CD4-positive, alpha-beta T cell treated with Interleukin-15 for 4 hours (primary cell): Measurements from ENCODE around the gene LTBP1.
"Not testable (repeated sequence)": the region's sequence is repeated elsewhere in the genome, so short reads cannot be mapped to it uniquely, and the experiment has no call there.

ENCODE experiments used
- DNase-seq: peaks from one replicate; pipeline ENCODE4 v3.0.0-alpha.2; 2020; ENCODE audit warnings: low spot score

LTBP1 gene

GRCh38 chr2:33347856-33348255 is 401.1 kb downstream of the LTBP1 start:
- DNase-seq, result no peak

- DNase-seq, result no peak
Observed at GRCh38 chr2:33350632-33351031, 403.9 kb downstream of the LTBP1 start.

DNA sequence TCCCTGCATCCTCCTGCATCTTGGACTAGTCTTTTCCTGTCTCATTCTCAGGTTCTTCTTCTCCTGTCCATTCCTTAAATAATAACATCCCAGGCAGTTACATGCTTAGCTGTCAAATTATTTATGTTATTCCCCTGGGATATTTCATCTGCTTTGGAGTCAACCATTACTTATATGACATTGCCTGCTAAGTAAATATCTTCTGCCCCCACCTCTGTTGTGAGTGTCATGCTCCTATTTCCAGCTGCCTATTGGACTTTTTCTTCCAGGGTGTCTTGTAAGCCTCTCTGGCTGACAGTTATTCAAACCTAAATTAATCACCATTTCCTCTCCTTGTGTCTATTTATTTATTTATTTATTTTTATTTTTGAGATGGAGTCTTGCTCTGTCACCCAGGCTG is 405.0 kb downstream of the LTBP1 start:
- DNase-seq, result no peak

GRCh38 chr2:33354981-33355380 is 408.2 kb downstream of the LTBP1 start:
- DNase-seq, result no peak

- DNase-seq, result no peak
Observed at GRCh38 chr2:33358878-33359277, 412.1 kb downstream of the LTBP1 start.

DNA sequence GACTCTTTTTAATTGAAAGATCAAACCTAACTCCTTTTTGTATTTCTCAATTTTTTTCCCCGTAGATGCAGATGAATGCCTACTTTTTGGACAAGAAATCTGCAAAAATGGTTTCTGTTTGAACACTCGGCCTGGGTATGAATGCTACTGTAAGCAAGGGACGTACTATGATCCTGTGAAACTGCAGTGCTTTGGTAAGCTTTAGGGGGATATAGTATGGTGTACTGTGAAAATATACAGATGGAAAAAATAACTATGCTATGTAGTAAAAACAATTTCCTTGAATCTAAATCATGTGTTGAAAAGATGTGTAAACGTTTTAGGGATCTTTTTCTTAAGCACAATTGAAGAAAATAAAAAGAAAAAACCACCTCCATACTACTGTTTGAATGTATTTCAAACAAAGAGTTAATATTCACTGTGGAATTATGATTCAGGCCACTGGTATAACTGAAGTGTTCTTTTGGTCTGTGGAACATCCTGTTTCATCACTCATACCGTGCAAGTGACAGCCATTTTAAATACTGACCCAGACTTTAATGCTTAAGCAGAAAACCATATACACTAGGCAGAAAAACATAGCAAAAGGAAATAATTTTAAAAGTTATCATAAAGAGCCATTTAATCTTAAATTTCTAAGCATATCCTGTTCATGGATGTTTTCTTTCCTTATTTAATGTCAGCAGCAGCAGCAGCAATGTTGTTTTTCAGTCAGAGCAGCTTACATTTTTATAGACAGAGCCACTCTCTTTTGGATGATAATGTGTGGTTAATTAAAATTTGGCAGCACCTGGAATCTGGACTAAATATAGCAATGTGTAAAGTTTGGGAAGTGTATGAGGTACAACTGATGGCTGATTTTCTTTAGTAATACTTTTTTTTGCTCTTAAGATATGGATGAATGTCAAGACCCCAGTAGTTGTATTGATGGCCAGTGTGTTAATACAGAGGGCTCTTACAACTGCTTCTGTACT is 416.9 kb downstream of the LTBP1 start:
- DNase-seq, result no peak

- no peak for DNase-seq
Observed at GRCh38 chr2:33365264-33365970, 418.7 kb downstream of the LTBP1 start.

DNA sequence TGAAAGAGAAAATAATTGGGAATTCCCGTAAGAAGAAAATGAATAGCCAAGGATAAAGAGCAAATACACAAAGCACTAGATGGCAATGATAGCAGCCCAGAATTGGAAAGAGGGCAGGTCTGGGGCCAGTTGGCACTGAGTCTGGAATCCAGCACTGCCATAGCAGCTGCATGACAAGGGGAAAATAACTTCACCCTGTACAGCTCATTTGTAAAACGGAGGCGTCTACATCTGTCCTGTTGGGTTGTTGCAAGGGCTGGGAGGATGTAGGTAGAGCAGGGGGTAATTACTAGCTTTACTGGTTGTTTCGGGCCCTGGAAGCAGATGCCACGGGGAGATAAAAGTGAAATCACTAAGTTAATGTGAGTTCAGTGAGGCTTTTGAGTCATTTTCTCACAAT is 419.7 kb downstream of the LTBP1 start:
- no peak for DNase-seq

DNA sequence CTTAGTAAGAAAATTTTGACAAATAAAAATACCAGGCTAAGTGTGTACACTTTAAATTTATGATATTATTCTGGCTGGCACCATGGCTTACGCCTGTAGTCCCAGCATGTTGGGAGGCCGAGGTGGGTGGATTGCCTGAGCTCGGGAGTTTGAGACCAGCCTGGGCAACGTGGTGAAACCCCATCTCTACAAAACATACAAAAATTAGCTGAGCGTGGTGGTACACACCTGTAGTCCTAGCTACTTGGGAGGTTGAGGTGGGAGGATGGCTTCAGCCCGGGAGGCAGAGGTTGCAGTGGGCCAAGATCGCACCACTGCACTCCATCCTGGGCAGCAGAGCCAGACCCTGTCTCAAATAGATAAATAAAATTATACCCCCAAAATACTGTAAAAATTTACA is 421.8 kb downstream of the LTBP1 start:
- not testable (repeated sequence) for DNase-seq

DNA sequence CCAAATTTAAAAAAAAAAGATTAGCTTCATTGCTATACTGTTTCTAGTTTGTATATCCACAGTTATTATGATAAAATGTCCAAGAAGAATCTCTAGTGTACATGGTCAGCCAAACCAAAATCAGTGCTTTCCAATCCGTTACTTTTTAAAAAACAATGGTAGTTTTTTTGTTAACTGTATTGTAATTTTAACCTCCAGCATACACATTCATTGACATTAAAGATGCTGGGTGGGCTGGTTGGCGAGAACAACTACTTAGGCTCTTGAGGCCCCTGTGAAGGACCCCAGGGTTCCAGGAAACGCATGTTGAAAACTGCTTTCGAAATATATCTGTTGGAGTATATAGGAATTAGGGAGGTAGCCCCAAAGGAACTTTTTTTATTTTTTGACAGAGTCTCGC is 422.4 kb downstream of the LTBP1 start:
- DNase-seq, result no peak

DNA sequence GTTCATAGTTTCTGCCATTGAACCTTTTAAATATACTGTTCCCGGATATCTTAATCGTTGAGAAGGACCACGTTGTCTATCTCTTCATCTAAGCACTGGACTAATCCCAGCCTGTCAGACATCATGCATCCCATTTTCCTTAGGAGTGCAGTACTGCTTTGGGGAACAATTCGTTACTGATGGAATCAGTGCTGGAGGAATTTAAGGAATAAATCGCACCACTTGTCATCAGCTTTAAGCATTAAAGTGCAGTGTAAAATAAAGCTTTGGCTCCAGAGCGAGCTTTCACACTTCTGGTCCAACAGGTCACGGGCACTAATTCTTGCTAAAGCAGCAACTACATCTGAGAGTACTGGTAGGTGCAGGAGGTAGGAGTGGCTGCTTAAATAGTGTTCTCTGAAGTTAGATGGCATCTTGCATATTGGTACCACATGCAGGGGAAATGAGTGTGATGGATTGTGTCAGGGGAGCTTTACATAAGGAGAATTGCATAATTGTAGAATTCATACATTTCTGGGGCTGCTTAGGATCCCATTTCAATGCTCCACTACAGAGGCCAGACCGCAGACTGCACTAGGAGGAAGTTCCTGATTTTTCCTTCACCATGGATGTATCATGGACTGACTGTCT is 424.0 kb downstream of the LTBP1 start:
- DNase-seq, result no peak

DNA sequence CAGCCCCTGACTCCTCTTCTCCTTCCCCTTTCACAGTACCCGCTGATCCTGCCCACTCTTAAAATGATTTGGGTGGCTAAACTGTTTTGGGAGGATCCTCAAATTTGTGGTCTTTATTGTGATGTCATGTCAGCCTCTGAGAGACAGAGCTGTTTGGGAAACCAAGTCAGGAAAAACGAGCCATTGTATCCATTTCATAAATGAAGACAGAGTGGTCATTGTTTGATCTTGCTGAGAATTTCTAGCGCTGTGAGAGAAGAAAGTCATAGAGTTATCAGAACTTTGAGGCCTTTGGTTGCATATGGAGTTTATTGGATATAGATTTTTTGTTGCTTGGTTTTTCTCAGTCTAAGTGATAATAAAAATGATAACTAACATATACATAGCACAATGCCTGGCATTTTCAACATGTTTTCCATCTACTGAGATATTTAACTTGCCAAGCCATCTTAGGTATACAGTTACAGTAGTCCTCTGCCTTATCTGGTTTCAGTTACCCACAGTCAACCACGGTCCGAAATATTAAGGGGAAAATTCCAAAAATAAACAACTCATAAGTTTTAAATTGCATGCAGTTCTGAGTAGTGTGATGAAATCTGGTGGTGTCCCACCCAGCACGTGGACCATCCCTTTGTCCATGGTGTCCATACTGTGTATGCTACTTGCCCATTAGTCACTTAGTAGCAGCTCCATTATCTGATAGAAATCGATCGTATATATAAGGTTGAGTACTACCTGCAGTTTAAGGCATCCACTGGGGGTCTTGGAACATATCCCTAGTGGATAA is 424.7 kb downstream of the LTBP1 start:
- DNase-seq, result no peak

- DNase-seq, result peak; percentile 51
Observed at GRCh38 chr2:33372940-33373553, 426.3 kb downstream of the LTBP1 start.

GRCh38 chr2:33373986-33374385 is 427.2 kb downstream of the LTBP1 start:
- no peak for DNase-seq

- no peak for DNase-seq
Observed at GRCh38 chr2:33375054-33375453, 428.3 kb downstream of the LTBP1 start.

DNA sequence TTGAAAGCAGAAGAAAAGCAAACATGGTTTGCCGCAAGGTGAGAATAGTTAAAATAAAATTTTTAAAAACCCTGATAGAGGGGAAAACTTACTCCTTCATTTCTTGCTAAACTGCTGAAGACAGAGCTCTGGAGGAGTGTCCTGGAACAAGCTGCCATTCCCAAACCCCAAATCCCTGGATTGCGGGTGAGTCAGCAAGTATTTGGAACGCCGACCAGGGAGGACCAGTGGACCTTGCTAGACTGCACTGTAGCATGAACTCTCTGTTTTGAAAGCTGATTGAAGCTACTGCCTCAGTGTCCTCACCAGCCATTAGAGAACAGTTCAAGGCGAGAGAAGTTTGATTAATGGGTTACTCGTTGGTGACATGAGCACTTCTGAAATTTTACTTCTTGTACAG is 430.3 kb downstream of the LTBP1 start:
- DNase-seq, result no peak

GRCh38 chr2:33378556-33379210 is 431.9 kb downstream of the LTBP1 start:
- DNase-seq, result no peak

- no peak for DNase-seq
Observed at GRCh38 chr2:33380001-33380609, 433.4 kb downstream of the LTBP1 start.

DNA sequence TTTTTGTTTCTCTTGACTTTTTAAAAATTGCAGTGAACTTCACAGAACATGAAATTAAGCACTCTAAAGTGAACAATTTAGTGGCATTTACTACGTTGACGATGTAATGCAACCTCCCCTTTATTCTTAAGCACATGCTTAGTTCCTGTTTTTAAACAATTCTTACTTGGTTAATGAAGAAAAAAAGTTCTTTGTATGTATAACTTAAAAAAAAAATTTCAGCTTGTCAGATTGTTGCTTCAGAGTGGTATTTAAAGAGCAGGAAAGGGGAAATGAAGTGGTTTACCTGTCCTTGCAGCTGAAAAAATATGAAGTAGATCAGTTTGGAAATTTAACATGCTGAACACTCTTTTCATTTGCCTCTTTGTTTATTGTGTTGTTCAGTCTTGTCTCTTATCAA is 434.0 kb downstream of the LTBP1 start:
- DNase-seq, result no peak

- DNase-seq, result no peak
Observed at GRCh38 chr2:33381301-33381858, 434.6 kb downstream of the LTBP1 start.
